IMR-90 (cell line): ENCODE measurements around the gene CACNB2. TPM values are rescaled to one million over a fixed set of nuclear protein-coding genes. Genes with fewer than 3 reads are reported as not detected.
A peak's percentile ranks its signal among the peaks of the same experiment; 100 is the strongest.
"Not testable (repeated sequence)": the region's sequence is repeated elsewhere in the genome, so short reads cannot be mapped to it uniquely, and the experiment has no call there.

Source experiments
- ATAC-seq: fragments of 200-7000 bp; cut with Tn5 transposase; 2 replicates; pipeline ENCODE4 v1.9.1; 2020; ENCODE audit warnings: low read depth, mild to moderate bottlenecking, moderate library complexity
- BruUV-seq: library from RNA; stranded (reverse); fragments of 400-500 nt; replicated peaks from 2 replicates; lab custom pipeline; 2021; lab: Mats Ljungman, UMichigan
- CTCF ChIA-PET: fragments of 300-600 bp; formaldehyde crosslinking; extraction: SDS; loops from one replicate; lab custom pipeline; 2021; ENCODE audit warnings: antibody characterized with exemption; lab: Yijun Ruan, JAX
- POLR2A ChIA-PET: fragments of 300-600 bp; sonication (Branson Sonifier 250); formaldehyde crosslinking; loops from one replicate; lab custom pipeline; 2022; ENCODE audit warnings: antibody characterized with exemption; ENCODE audit not compliant: unreplicated experiment; lab: Charles Lee
- DNase-seq: peaks from one replicate; pipeline ENCODE4 v3.0.0; 2013
- H2AFZ ChIP-seq: replicated peaks from 2 replicates; pipeline ENCODE3; 2013; ENCODE audit warnings: low read length, mild to moderate bottlenecking; ENCODE audit not compliant: poor library complexity
- H2AK5ac ChIP-seq: 2 replicates; pipeline ENCODE4 v1.6.1; 2013; ENCODE audit warnings: low read depth, low read length, inconsistent platforms
- H2AK9ac ChIP-seq: replicated peaks from 2 replicates; pipeline ENCODE3; 2013; ENCODE audit warnings: mild to moderate bottlenecking, low read depth, low read length, moderate library complexity; ENCODE audit not compliant: poor library complexity
- H2BK120ac ChIP-seq: 2 replicates; pipeline ENCODE4 v1.6.1; 2013; ENCODE audit warnings: low read depth, low read length, inconsistent platforms
- H2BK15ac ChIP-seq: 3 replicates; pipeline ENCODE4 v1.6.1; 2013; ENCODE audit warnings: low read depth, low read length, inconsistent platforms
- H2BK20ac ChIP-seq: 2 replicates; pipeline ENCODE4 v1.6.1; 2013; ENCODE audit warnings: low read depth, mild to moderate bottlenecking, inconsistent platforms, low read length, moderate library complexity
- H2BK5ac ChIP-seq: 2 replicates; pipeline ENCODE4 v1.6.1; 2013; ENCODE audit warnings: mild to moderate bottlenecking, low read depth, low read length, inconsistent platforms; ENCODE audit not compliant: poor library complexity, severe bottlenecking
- H3K14ac ChIP-seq: replicated peaks from 2 replicates; pipeline ENCODE4 v1.6.1; 2013; ENCODE audit warnings: low read depth, low read length, inconsistent platforms
- H3K18ac ChIP-seq: 2 replicates; pipeline ENCODE4 v1.6.1; 2013; ENCODE audit warnings: low read depth, low read length, control low read depth
- H3K23ac ChIP-seq: 2 replicates; pipeline ENCODE4 v1.6.1; 2013; ENCODE audit warnings: low read depth, low read length, inconsistent platforms
- H3K27ac ChIP-seq: 2 replicates; pipeline ENCODE4 v1.5.1; 2013; ENCODE audit warnings: mild to moderate bottlenecking, control low read depth, low read length; ENCODE audit not compliant: insufficient read depth
- H3K27me3 ChIP-seq: 2 replicates; pipeline ENCODE4 v1.6.1; 2013; ENCODE audit warnings: low read length; ENCODE audit not compliant: control insufficient read depth, insufficient read depth
- H3K36me3 ChIP-seq: 2 replicates; pipeline ENCODE4 v1.6.1; 2013; ENCODE audit warnings: low read length, mixed read lengths; ENCODE audit not compliant: control insufficient read depth, insufficient read depth
- H3K4ac ChIP-seq: 2 replicates; pipeline ENCODE4 v1.6.1; 2013; ENCODE audit warnings: low read depth, low read length, inconsistent platforms
- H3K4me1 ChIP-seq: 2 replicates; pipeline ENCODE4 v1.6.1; 2013; ENCODE audit warnings: low read length, mixed read lengths; ENCODE audit not compliant: control insufficient read depth, insufficient read depth
- H3K4me2 ChIP-seq: 2 replicates; pipeline ENCODE4 v1.6.1; 2013; ENCODE audit warnings: low read depth, mild to moderate bottlenecking, control low read depth, low read length, moderate library complexity
- H3K4me3 ChIP-seq: 2 replicates; pipeline ENCODE4 v1.5.1; 2013; ENCODE audit warnings: low read depth, mild to moderate bottlenecking, control low read depth, low read length, moderate library complexity; ENCODE audit not compliant: insufficient read depth
- H3K56ac ChIP-seq: 2 replicates; pipeline ENCODE4 v1.6.1; 2013; ENCODE audit warnings: low read length, inconsistent platforms; ENCODE audit not compliant: insufficient read depth; ENCODE audit errors: extremely low read depth
- H3K79me1 ChIP-seq, 2 experiments: 2 replicates each; pipeline ENCODE4 v1.6.1; 2013; ENCODE audit warnings: low read length in 2 of 2, inconsistent platforms in 1 of 2, low read depth in 1 of 2
- H3K9ac ChIP-seq: 2 replicates; pipeline ENCODE4 v1.6.1; 2013; ENCODE audit warnings: low read depth, low read length, control low read depth
- H3K9me1 ChIP-seq: 2 replicates; pipeline ENCODE4 v1.6.1; 2013; ENCODE audit warnings: low read length, inconsistent platforms; ENCODE audit not compliant: insufficient read depth
- H3K9me3 ChIP-seq: 2 replicates; pipeline ENCODE4 v1.6.1; 2013; ENCODE audit warnings: low read length; ENCODE audit not compliant: control insufficient read depth, insufficient read depth
- H4K20me1 ChIP-seq: 2 replicates; pipeline ENCODE4 v1.6.1; 2013; ENCODE audit warnings: low read length, inconsistent platforms; ENCODE audit not compliant: insufficient read depth
- H4K5ac ChIP-seq: 2 replicates; pipeline ENCODE4 v1.6.1; 2013; ENCODE audit warnings: mild to moderate bottlenecking, low read depth, low read length, control low read depth
- H4K8ac ChIP-seq, 2 experiments: 2 replicates each; pipeline ENCODE4 v1.6.1; 2013; ENCODE audit warnings: low read depth in 2 of 2, low read length in 2 of 2, control low read depth in 1 of 2, inconsistent platforms in 1 of 2
- H4K91ac ChIP-seq: 2 replicates; pipeline ENCODE4 v1.6.1; 2013; ENCODE audit warnings: low read depth, low read length, inconsistent platforms; ENCODE audit not compliant: insufficient read depth
- CEBPB ChIP-seq: IDR thresholded peaks from 2 replicates; pipeline ENCODE4 v1.6.1; 2012; ENCODE audit warnings: low read depth, low read length, improper control_type of control experiment
- CHD1 ChIP-seq: IDR thresholded peaks from 2 replicates; pipeline ENCODE4 v1.6.1; 2012; ENCODE audit warnings: low read depth, low read length, improper control_type of control experiment
- CTCF ChIP-seq: conservative IDR thresholded peaks from 2 replicates; pipeline ENCODE4 v1.5.1; 2012; ENCODE audit warnings: mild to moderate bottlenecking, low read depth, low read length, improper control_type of control experiment
- MAFK ChIP-seq: IDR thresholded peaks from 2 replicates; pipeline ENCODE4 v1.6.1; 2012; ENCODE audit warnings: low read depth, low read length, improper control_type of control experiment
- POLR2A ChIP-seq: IDR thresholded peaks from 2 replicates; pipeline ENCODE4 v1.6.1; 2012; ENCODE audit warnings: mild to moderate bottlenecking, low read depth, low read length
- RCOR1 ChIP-seq: IDR thresholded peaks from 2 replicates; pipeline ENCODE4 v1.6.1; 2012; ENCODE audit warnings: mild to moderate bottlenecking, low read length, improper control_type of control experiment; ENCODE audit not compliant: insufficient replicate concordance
- RFX5 ChIP-seq: IDR thresholded peaks from 2 replicates; pipeline ENCODE4 v1.8.0; 2012; ENCODE audit warnings: low read depth, mild to moderate bottlenecking, low read length, moderate library complexity
- SMC3 ChIP-seq: fragments of 150-350 bp; IDR thresholded peaks from 2 replicates; pipeline ENCODE4 v1.6.1; 2016; ENCODE audit warnings: low read depth, mild to moderate bottlenecking, antibody characterized with exemption, low read length, moderate library complexity
- WGBS, 2 experiments: methylation state at CpG; one replicate each; pipeline versions ENCODE4 v1.1.5 to v1.1.7; 2013; ENCODE audit warnings: missing lambda C conversion rate in 2 of 2; ENCODE audit not compliant: insufficient read length in 1 of 2; ENCODE audit errors: extremely low coverage in 2 of 2; 5-methylcytosine and 5-hydroxymethylcytosine counted together
- dilution Hi-C: fragments of 300-500 bp; cut with HindIII; formaldehyde crosslinking; loops from one replicate; pipeline ENCODE4 v1.14.3; 2018; ENCODE audit warnings: low sequenced_read_pairs; ENCODE audit not compliant: unreplicated experiment
- in situ Hi-C: fragments of 300-500 bp; cut with MboI; formaldehyde crosslinking; loops from 3 replicates; pipeline ENCODE4 v1.14.3; 2019; ENCODE audit warnings: low sequenced_read_pairs, inconsistent platforms, mixed read lengths
- intact Hi-C: fragments of 100-400 bp; cut with micrococcal nuclease; formaldehyde crosslinking; loops from 2 replicates; pipeline ENCODE4 v1.10.0; 2022
- polyA plus RNA-seq, 3 experiments: library from polyadenylated mRNA; depleted of rRNA; stranded (reverse); fragments of >200 nt; gene quantifications; 2 replicates each; pipeline ENCODE4 v1.2.3, GENCODE V29; 2012; ENCODE audit warnings: low replicate concordance in 1 of 3
- total RNA-seq: library from RNA; depleted of rRNA; stranded (reverse); fragments of >200 nt; gene quantifications from 2 replicates; pipeline ENCODE4 v1.2.3, GENCODE V29; 2012

Gene CACNB2
- total and polyA plus RNA-seq, 2 of the 4 experiments (the other 2 are of a cell fraction): 0.36 TPM

- dilution Hi-C loops: no loop called here
- ChIA-PET CTCF (no interaction called here), POLR2A (no interaction called here)
- Histone ChIP-seq H3K4me2 (no peak overlapping the region), H4K5ac (no peak overlapping the region), H3K79me1 (no peaks in the 10 kb centered on the region), H3K9me1 (no peaks in the 10 kb centered on the region), H2AK9ac (no peak overlapping the region), H4K8ac (no peak overlapping the region), H4K20me1 (no peaks in the 10 kb centered on the region), H3K4me3 (no peak overlapping the region), H2AK5ac (no peak overlapping the region), H3K4ac (no peak overlapping the region), H3K14ac (no peak overlapping the region), H3K56ac (no peak overlapping the region), H3K23ac (no peak overlapping the region), H2BK120ac (no peak overlapping the region), H3K27ac (no peak overlapping the region), H3K9ac (no peak overlapping the region), H3K9me3 (no peaks in the 10 kb centered on the region; the same call in 1 of the 2 replicates), H4K91ac (no peak overlapping the region), H2BK15ac (no peak overlapping the region), H3K4me1 (no peaks in the 10 kb centered on the region), H3K18ac (no peak overlapping the region), H2BK20ac (no peak overlapping the region), H3K36me3 (no peaks in the 10 kb centered on the region), H2AFZ (no peak overlapping the region), H2BK5ac (peak overlapping the region; percentile 12), H3K27me3 (no peaks in the 10 kb centered on the region)
- DNase-seq (no peak), ATAC-seq (no peak)
- no TSS peak for BruUV-seq
- TF ChIP-seq MAFK (no peak), RCOR1 (no peak), POLR2A (no peak), SMC3 (no peak), CEBPB (no peak), RFX5 (no peak), CHD1 (no peak), CTCF (no peak)
- in situ Hi-C loops: no loop called here
- WGBS, 2 experiments: 87 to 100% methylated on average over 3 of the region's 3 CpGs
- intact Hi-C loops: no loop called here
Observed at GRCh38 chr10:18567343-18567856, 427.2 kb downstream of the CACNB2 start.

- H3K23ac ChIP-seq, H3K14ac ChIP-seq, H3K4me1 ChIP-seq, H3K27ac ChIP-seq, H2AK5ac ChIP-seq, DNase-seq, H2AFZ ChIP-seq, in situ Hi-C loops, intact Hi-C loops, H2BK20ac ChIP-seq, H3K36me3 ChIP-seq, BruUV-seq, H3K79me1 ChIP-seq, ATAC-seq, H4K5ac ChIP-seq, H3K27me3 ChIP-seq, H3K9ac ChIP-seq, H2BK120ac ChIP-seq, H3K4me3 ChIP-seq, POLR2A ChIA-PET, H3K9me1 ChIP-seq, H3K4me2 ChIP-seq, H2AK9ac ChIP-seq, H4K8ac ChIP-seq, H2BK15ac ChIP-seq, H3K18ac ChIP-seq, H3K56ac ChIP-seq, H4K20me1 ChIP-seq, dilution Hi-C loops, CTCF ChIA-PET, H4K91ac ChIP-seq, H3K4ac ChIP-seq, H3K9me3 ChIP-seq: not testable (repeated sequence)
- 96 to 100% methylated on average over 2 of the region's 2 CpGs for WGBS, 2 experiments
- H2BK5ac ChIP-seq: peak overlapping the region; percentile 63
Observed at GRCh38 chr10:18570386-18570785, 430.2 kb downstream of the CACNB2 start.
